HG03175 (cell line): Measurements from ENCODE around the gene JAK3.

Experiments used
- ATAC-seq: cut with Tn5 transposase; IDR thresholded peaks from one replicate; pipeline ENCODE4 v1.9.1; 2021; ENCODE audit warnings: mild to moderate bottlenecking, moderate library complexity; ENCODE audit not compliant: unreplicated experiment

Gene JAK3

GRCh38 chr19:17866312-17866963 lies 18.7 kb upstream of the JAK3 start:
- ATAC-seq: no peak

DNA sequence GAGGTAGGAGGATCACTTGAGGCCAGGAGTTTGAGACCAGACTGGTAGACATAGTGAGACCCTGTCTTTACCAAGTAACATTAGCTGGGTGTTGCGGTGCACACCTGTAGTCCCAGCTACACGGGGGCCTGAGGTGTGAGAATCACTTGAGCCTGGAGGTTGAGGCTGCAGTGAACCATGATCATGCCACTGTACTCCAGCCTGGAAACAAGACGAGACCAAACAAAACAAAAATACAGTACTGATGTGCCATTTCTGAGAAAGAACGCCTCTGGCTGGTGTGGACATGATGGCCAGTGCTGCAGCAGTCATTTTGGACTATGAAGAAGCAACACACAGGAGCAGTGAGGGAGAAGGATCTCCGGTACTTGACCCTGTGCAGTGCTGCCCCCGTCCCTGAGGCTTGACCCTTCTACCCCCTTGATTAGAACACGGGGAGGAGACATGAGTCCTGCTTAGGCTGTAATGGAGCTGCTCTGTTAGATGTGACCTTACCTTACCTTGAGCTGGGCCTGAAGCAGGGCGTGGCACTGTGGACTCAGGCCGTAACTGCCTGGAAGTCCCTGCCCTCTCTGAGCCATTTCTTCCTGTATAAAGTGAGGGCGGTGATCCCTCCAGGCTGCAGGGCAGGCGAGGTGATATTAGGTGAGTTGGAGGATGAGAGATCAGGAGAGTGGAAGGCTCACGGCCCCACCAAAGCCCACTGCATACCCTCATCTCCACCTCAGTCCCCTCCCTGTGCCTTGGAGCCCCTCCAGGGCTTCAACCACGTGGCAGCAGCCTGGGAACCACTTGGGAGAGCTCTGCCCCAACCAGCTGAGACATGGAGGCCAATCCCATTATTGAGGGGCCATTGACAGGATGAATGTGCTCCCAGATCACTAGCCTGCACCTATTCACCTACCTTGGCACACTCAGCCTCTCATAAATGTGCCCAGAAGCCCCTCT lies 17.9 kb upstream of the JAK3 start:
- no peak for ATAC-seq

DNA sequence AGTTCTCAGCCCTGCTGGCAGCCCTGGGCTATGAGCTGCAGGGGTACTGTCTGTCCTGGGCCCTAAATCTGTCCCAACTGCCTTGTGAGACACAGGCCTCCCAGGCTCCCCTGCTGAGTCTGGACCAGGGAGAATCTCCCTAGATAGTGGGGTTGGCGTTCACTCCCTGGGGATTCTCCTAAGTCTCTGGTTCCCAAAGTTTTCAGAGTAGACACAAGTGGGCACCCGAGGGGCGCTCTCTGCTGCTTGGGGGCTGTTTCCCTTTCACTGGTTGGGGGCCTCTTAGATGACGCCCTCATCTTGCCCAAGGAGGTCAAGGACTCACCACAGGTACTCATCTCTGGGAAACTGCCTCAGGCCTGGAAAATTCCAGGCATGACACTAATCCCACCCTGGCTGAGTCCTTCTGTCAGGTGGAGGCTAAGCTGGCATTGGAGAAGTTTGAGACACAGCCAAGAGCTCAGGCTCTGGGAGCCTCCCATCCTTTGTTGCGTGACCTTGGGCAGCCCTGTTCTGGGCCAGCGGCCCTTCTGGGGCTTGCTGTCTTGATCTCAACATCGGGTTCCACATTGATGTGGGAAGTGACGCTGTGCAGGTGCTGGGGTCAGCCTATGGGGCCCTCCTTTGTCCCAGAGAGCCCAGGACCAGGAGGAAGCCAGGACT lies 15.9 kb upstream of the JAK3 start:
- ATAC-seq: no peak

DNA sequence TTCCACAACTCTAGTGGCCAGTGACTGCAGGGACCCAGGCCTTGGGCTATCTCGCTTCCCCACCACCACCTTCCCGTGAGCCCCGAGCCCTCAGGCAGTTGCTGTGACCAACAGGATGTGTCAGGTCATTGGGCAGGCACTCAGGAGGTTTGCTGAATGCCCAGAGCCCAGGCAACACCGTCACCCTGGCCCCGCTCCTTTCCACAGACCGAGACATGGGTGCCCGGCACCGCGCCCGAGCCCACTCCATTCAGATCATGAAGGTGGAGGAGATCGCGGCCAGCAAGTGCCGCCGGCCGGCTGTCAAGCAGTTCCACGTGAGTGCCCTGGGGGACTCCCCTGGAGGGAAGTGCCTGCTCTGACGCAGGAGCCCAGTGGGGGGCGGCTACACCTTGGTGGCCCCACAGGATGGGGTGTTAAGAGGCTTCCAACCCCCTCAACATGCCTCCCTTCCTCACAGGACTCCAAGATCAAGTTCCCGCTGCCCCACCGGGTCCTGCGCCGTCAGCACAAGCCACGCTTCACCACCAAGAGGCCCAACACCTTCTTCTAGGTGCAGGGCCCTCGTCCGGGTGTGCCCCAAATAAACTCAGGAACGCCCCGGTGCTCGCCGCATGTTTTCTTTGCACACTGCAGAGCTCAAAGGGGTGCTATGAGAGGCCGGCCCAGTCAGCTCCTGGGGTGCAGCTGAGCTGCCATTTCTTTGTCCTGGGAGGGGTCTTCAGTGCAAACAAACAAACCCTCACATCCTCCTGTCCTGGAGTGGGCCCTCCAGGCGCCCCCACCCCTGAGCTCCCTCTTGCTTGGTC lies 15.1 kb upstream of the JAK3 start:
- ATAC-seq: no peak

GRCh38 chr19:17861542-17862402 lies 14.0 kb upstream of the JAK3 start:
- ATAC-seq: no peak

DNA sequence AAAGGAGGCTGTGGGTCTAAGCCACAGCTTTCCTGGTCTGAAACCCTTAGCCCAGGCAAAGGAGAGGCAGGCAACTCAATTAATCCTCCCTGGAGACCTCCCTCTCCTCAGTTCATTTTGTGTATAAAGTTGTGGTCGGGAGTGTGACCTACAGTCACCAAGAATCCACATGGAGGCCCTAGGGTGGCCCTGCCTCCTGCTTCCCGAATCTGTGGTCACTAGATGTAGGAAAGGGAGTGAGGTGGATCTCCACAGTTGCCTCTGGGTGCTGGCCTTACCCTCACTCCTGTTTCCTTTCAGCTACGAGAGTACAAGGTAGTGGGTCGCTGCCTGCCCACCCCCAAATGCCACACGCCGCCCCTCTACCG lies 13.2 kb upstream of the JAK3 start:
- no peak for ATAC-seq

DNA sequence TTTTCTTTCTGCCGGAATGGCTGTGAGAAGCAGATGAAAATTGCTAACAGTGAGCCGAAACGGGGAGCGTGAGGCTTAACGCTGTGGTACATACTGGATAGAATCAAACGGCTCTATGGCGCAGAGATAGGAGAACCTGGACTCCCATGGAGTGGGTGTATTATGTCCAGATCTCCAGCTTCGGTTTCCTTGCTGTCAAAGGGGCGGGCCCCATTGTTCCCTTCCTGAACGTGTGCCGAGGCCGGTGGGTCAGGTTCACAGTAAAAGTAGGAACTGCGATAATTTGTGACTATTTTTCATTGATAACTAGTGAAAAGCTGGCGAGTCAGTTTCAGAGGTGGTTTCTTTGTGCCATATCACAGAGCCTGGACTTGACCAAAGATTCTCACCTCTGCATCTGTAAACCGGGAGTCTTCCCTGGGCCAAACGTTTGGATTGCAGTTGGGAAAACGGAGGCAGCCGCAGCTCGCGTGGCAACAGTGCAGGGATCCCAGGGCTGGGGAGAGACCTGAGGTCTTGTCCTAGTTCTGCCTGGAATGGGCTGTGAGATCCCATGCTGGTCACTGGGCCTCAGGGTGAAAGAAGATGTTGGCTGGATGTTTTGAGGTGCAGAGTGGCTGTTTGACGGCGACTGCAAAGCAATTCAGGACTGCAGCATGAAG lies 12.7 kb upstream of the JAK3 start:
- ATAC-seq: no peak

DNA sequence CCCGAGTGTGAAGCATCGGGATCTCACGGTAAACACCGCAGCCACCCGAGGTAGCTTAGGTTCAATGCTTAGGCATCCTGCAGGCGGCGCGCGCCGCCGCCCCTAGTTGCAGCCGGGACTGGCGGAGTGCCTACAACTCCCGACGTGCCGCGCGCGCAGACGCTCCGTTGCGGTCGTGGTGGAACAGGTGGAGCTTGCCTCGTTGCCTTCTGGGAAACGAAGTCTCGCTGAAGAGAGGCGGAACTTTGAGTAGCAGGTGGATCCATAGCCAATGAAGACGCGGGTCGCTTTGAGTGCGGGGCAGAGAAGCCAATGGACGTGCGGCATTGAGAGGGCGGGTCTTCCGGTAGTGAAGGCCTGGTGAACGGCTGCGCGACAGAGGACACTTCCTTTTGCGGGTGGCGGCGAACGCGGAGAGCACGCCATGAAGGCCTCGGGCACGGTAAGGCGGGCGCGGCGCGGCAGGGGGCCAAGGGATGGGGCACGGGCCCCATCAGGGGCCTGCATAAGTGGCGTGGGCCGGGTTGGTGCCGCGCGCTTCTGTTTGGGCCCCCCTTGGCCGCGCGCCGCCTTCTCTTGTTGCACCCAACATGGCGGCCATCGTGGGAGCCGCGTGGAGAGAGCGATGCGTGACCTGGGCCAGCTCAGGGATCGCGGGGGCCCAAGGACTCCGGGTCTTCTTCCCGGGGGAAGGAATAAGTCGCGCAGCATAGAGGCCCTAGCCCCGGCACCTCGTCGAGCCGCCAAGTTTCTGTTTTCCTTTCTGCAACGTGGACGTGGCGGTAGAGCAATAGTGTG lies 11.9 kb upstream of the JAK3 start, which contains the start of gene RPL18A:
RPL18A (plus strand) TSS at position 378 of the 798 bp plus-strand sequence; CDS start at position 425, 47 bp downstream.
- ATAC-seq: peak; percentile 92

- peak; percentile 33 for ATAC-seq
Measured at GRCh38 chr19:17855280-17856152, 7.7 kb upstream of the JAK3 start.

DNA sequence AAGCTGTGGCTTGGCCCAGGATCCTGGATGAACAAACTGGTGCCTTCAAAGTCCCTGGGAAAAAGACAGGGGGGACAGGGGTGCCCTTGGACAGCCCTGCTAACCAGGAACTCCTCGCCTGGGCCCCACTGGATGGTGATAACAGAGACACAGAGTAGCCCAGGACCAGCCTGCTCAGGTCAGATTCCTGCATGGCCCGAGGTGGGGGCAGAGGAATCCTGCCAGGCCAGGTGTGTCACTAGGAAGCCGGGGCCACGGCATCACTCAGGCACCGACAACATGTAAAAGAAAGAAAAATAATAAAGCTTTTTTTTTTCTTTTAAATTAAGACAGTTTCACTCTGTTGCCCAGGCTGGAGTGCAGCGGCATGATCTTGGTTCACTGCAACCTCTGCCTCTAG lies 6.3 kb upstream of the JAK3 start:
- ATAC-seq: no peak

DNA sequence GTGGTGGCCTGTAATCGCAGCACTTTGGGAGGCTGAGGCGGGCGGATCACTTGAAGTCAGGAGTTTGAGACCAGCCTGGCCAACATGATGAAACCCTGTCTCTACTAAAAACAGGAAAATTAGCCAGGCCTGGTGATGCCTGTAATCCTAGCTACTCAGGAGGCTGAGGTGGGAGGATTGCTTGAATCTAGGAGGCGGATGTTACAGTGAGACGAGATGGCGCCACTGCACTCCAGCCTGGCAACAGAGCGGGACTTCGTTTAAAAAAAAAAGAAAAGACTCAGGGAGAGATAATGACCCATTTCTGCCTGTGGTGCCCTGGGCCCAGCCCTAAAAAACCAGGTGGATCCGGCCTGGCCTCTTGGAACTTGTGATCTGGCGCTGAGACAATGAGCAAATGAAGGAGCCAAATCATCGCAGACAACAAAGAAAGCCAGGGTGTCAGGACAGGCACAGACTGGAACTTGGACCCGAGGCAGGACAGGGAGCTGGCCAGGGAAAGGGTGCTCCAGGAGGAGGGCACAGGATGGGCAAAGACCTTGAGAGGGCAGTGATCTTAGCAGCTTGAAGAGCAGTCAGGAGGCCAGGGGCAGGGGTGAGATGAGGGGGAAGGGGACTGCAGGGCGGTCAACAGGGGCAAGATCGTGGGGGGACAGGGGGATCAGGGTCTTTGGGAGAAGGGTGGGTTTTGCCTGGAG lies 962 bp upstream of the JAK3 start:
- ATAC-seq: no peak

DNA sequence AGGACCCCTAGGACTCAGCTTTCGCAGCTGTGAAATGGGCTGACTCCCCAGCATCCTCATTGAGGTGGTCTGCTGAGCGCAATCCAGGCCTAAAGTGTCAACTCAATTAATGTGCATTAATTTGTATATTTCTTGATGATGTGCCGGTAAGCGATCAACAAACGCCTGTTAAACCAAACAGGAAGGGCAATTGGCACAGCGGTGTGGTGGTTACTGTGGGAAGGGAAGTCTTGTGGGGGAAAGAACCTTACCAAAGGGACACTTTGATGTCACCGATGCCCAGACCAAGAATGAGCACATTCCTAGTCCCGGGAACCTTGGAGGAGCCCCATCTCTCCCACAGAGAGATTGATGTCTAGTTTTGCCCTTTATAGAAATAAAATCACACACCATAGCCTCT lies 1.6 kb downstream of the JAK3 start:
- ATAC-seq: no peak

- ATAC-seq: no peak
Measured at GRCh38 chr19:17843908-17844490, 3.8 kb downstream of the JAK3 start.

GRCh38 chr19:17843292-17843827 lies 4.4 kb downstream of the JAK3 start:
- no peak for ATAC-seq

GRCh38 chr19:17842663-17843291 lies 5.0 kb downstream of the JAK3 start:
- ATAC-seq: no peak
